WTC11 (cell line): ENCODE data around the gene SAPCD2. TPM values are rescaled to one million over a fixed set of nuclear protein-coding genes. Genes with fewer than 3 reads are reported as not detected.

ENCODE experiments used
- ATAC-seq: fragments of 200-7000 bp; cut with Tn5 transposase; 2 replicates; pipeline ENCODE4 v1.10.0; 2021; ENCODE audit warnings: mild to moderate bottlenecking, moderate library complexity
- CTCF ChIA-PET: fragments of 300-600 bp; sonication (Branson Sonifier 250); formaldehyde crosslinking; loops from one replicate; lab custom pipeline; 2021; ENCODE audit warnings: antibody characterized with exemption; lab: Charles Lee
- POLR2A ChIA-PET: fragments of 350-600 bp; sonication (Branson Sonifier 250); formaldehyde crosslinking; loops from one replicate; lab custom pipeline; 2021; ENCODE audit warnings: antibody characterized with exemption; lab: Charles Lee
- DNase-seq: peaks from one replicate; pipeline ENCODE4 v3.0.0; 2021; ENCODE audit warnings: low spot score
- H3K27ac Mint-ChIP-seq: 2 replicates; pipeline ENCODE4 v1.8.0; 2021; ENCODE audit warnings: mixed read lengths
- H3K27me3 Mint-ChIP-seq: 2 replicates; pipeline ENCODE4 v1.8.0; 2021; ENCODE audit warnings: low read depth, mild to moderate bottlenecking, moderate library complexity, mixed read lengths
- H3K36me3 Mint-ChIP-seq: 2 replicates; pipeline ENCODE4 v1.8.0; 2021; ENCODE audit warnings: mixed read lengths
- H3K4me1 Mint-ChIP-seq: 2 replicates; pipeline ENCODE4 v1.8.0; 2022; ENCODE audit warnings: mixed read lengths
- H3K4me3 Mint-ChIP-seq: 2 replicates; pipeline ENCODE4 v1.8.0; 2021; ENCODE audit warnings: mild to moderate bottlenecking, moderate library complexity, mixed read lengths
- H3K9me3 Mint-ChIP-seq: 2 replicates; pipeline ENCODE4 v1.8.0; 2021; ENCODE audit warnings: mixed read lengths
- CREB1 ChIP-seq: sonication (generic); formaldehyde crosslinking; IDR thresholded peaks from 2 replicates; pipeline ENCODE4 v1.8.0; 2023; ENCODE audit warnings: mild to moderate bottlenecking, missing genetic modification reagents
- FOXJ3 ChIP-seq: sonication (generic); formaldehyde crosslinking; IDR thresholded peaks from 2 replicates; pipeline ENCODE4 v1.9.0; 2021; ENCODE audit warnings: missing genetic modification reagents, mild to moderate bottlenecking, borderline replicate concordance
- FOXK1 ChIP-seq: sonication (generic); formaldehyde crosslinking; IDR thresholded peaks from 2 replicates; pipeline ENCODE4 v1.8.0; 2022; ENCODE audit warnings: mild to moderate bottlenecking, moderate library complexity, missing genetic modification reagents
- MXD4 ChIP-seq: fragments of 250-450 bp; sonication (Bioruptor Pico); IDR thresholded peaks from 2 replicates; pipeline ENCODE4 v1.8.0; 2021; ENCODE audit warnings: mild to moderate bottlenecking, moderate library complexity, borderline replicate concordance
- MYBL2 ChIP-seq: sonication (generic); formaldehyde crosslinking; IDR thresholded peaks from 2 replicates; pipeline ENCODE4 v1.8.1; 2023; ENCODE audit warnings: mild to moderate bottlenecking, moderate library complexity, missing genetic modification reagents
- NR3C1 ChIP-seq: sonication (generic); formaldehyde crosslinking; conservative IDR thresholded peaks from 2 replicates; pipeline ENCODE4 v1.8.1; 2023; ENCODE audit warnings: low read depth, mild to moderate bottlenecking, missing genetic modification reagents
- PRRX2 ChIP-seq: fragments of 250-450 bp; sonication (Bioruptor Pico); IDR thresholded peaks from 2 replicates; pipeline ENCODE4 v1.8.0; 2021; ENCODE audit warnings: mild to moderate bottlenecking
- RELA ChIP-seq: sonication (generic); formaldehyde crosslinking; IDR thresholded peaks from 2 replicates; pipeline ENCODE4 v1.8.1; 2022; ENCODE audit warnings: missing genetic modification reagents, mild to moderate bottlenecking, borderline replicate concordance
- SMAD3 ChIP-seq: sonication (generic); formaldehyde crosslinking; IDR thresholded peaks from 2 replicates; pipeline ENCODE4 v1.8.0; 2022; ENCODE audit warnings: missing genetic modification reagents, mild to moderate bottlenecking, borderline replicate concordance
- SMAD4 ChIP-seq: sonication (generic); formaldehyde crosslinking; IDR thresholded peaks from 2 replicates; pipeline ENCODE4 v1.8.0; 2022; ENCODE audit warnings: mild to moderate bottlenecking, missing genetic modification reagents
- TEAD1 ChIP-seq: sonication (generic); formaldehyde crosslinking; IDR thresholded peaks from 2 replicates; pipeline ENCODE4 v1.8.0; 2022; ENCODE audit warnings: mild to moderate bottlenecking, missing genetic modification reagents
- TEAD4 ChIP-seq: sonication (generic); formaldehyde crosslinking; IDR thresholded peaks from 2 replicates; pipeline ENCODE4 v1.8.0; 2022; ENCODE audit warnings: mild to moderate bottlenecking, missing genetic modification reagents
- TP53 ChIP-seq: sonication (generic); formaldehyde crosslinking; IDR thresholded peaks from 2 replicates; pipeline ENCODE4 v1.8.1; 2023; ENCODE audit warnings: mild to moderate bottlenecking, missing genetic modification reagents
- ZNF138 ChIP-seq: sonication (generic); formaldehyde crosslinking; conservative IDR thresholded peaks from 2 replicates; pipeline ENCODE4 v1.8.1; 2022; ENCODE audit warnings: mild to moderate bottlenecking, moderate library complexity, missing genetic modification reagents
- ZNF232 ChIP-seq: sonication (generic); formaldehyde crosslinking; IDR thresholded peaks from 2 replicates; pipeline ENCODE4 v1.8.0; 2022; ENCODE audit warnings: mild to moderate bottlenecking, missing genetic modification reagents
- total RNA-seq: library from RNA; stranded (reverse); gene quantifications from 3 replicates; pipeline ENCODE4 v1.2.3, GENCODE V29; 2021
- TF ChIP-seq, protein P1 (sequence below): sonication (generic); formaldehyde crosslinking; IDR thresholded peaks from 2 replicates; pipeline ENCODE4 v1.8.1; 2023; ENCODE audit warnings: mild to moderate bottlenecking, missing genetic modification reagents
- TF ChIP-seq, protein P2 (sequence below): sonication (generic); formaldehyde crosslinking; IDR thresholded peaks from 2 replicates; pipeline ENCODE4 v1.8.0; 2022; ENCODE audit warnings: mild to moderate bottlenecking, missing genetic modification reagents
- TF ChIP-seq, protein P3 (sequence below): sonication (generic); formaldehyde crosslinking; IDR thresholded peaks from 2 replicates; pipeline ENCODE4 v1.8.1; 2023; ENCODE audit warnings: mild to moderate bottlenecking, moderate library complexity, missing genetic modification reagents
- TF ChIP-seq, protein P4 (sequence below): sonication (generic); formaldehyde crosslinking; IDR thresholded peaks from 2 replicates; pipeline ENCODE4 v1.8.0; 2022; ENCODE audit warnings: mild to moderate bottlenecking, missing genetic modification reagents
- TF ChIP-seq, protein P5 (sequence below): sonication (generic); formaldehyde crosslinking; IDR thresholded peaks from 2 replicates; pipeline ENCODE4 v1.8.1; 2022; ENCODE audit warnings: missing genetic modification reagents, borderline replicate concordance

The SAPCD2 gene
- total RNA-seq, 1 experiment from 2014 or later: 67.0 TPM

DNA sequence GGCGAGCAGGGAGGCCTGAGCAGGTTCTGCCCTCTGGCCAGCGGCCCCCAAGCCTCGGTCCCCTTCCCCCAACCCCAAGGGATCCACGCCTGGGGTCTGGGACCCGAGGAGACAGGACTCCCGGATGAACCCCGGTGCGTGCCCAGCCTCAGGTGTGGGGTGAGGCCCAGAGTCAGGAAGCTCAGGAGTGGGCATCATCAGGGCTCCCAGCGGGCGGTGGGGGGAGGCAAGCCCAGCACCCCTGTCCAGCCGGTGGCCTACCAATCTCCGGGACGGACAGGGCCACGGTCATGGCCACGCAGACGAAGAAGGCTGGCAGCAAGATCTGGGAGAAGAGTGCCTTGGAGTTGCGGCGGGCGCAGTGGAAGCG, 56.8 kb downstream of the SAPCD2 start:
- Mint-ChIP-seq H3K27ac (no peak overlapping the region), H3K27me3 (no peaks in the 10 kb centered on the region), H3K9me3 (no peaks in the 10 kb centered on the region), H3K36me3 (peaks cover 9% of the 10 kb centered on the region), H3K4me3 (no peak overlapping the region), H3K4me1 (no peaks in the 10 kb centered on the region)
- DNase-seq: no peak
- ATAC-seq: no peak
- TF ChIP-seq TEAD4 (no peak), SMAD4 (CRISPR knock-in tag) (no peak), ZNF138 (CRISPR knock-in tag) (no peak), SMAD3 (CRISPR knock-in tag) (no peak), MXD4 (CRISPR knock-in tag) (no peak), ZNF232 (CRISPR knock-in tag) (no peak), PRRX2 (no peak), CREB1 (CRISPR knock-in tag) (no peak), FOXK1 (CRISPR knock-in tag) (no peak), TEAD1 (CRISPR knock-in tag) (no peak), RELA (CRISPR knock-in tag) (no peak), MYBL2 (CRISPR knock-in tag) (no peak), FOXJ3 (no peak), NR3C1 (CRISPR knock-in tag) (no peak), TP53 (CRISPR knock-in tag) (no peak)
- TF ChIP-seq, protein P1, sequence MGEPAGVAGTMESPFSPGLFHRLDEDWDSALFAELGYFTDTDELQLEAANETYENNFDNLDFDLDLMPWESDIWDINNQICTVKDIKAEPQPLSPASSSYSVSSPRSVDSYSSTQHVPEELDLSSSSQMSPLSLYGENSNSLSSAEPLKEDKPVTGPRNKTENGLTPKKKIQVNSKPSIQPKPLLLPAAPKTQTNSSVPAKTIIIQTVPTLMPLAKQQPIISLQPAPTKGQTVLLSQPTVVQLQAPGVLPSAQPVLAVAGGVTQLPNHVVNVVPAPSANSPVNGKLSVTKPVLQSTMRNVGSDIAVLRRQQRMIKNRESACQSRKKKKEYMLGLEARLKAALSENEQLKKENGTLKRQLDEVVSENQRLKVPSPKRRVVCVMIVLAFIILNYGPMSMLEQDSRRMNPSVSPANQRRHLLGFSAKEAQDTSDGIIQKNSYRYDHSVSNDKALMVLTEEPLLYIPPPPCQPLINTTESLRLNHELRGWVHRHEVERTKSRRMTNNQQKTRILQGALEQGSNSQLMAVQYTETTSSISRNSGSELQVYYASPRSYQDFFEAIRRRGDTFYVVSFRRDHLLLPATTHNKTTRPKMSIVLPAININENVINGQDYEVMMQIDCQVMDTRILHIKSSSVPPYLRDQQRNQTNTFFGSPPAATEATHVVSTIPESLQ (CRISPR knock-in tag): no peak
- TF ChIP-seq, protein P2, sequence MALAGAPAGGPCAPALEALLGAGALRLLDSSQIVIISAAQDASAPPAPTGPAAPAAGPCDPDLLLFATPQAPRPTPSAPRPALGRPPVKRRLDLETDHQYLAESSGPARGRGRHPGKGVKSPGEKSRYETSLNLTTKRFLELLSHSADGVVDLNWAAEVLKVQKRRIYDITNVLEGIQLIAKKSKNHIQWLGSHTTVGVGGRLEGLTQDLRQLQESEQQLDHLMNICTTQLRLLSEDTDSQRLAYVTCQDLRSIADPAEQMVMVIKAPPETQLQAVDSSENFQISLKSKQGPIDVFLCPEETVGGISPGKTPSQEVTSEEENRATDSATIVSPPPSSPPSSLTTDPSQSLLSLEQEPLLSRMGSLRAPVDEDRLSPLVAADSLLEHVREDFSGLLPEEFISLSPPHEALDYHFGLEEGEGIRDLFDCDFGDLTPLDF (CRISPR knock-in tag): no peak
- TF ChIP-seq, protein P3, sequence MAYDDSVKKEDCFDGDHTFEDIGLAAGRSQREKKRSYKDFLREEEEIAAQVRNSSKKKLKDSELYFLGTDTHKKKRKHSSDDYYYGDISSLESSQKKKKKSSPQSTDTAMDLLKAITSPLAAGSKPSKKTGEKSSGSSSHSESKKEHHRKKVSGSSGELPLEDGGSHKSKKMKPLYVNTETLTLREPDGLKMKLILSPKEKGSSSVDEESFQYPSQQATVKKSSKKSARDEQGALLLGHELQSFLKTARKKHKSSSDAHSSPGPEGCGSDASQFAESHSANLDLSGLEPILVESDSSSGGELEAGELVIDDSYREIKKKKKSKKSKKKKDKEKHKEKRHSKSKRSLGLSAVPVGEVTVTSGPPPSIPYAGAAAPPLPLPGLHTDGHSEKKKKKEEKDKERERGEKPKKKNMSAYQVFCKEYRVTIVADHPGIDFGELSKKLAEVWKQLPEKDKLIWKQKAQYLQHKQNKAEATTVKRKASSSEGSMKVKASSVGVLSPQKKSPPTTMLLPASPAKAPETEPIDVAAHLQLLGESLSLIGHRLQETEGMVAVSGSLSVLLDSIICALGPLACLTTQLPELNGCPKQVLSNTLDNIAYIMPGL (CRISPR knock-in tag): no peak
- TF ChIP-seq, protein P4, sequence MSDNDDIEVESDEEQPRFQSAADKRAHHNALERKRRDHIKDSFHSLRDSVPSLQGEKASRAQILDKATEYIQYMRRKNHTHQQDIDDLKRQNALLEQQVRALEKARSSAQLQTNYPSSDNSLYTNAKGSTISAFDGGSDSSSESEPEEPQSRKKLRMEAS: no peak
- TF ChIP-seq, protein P5, sequence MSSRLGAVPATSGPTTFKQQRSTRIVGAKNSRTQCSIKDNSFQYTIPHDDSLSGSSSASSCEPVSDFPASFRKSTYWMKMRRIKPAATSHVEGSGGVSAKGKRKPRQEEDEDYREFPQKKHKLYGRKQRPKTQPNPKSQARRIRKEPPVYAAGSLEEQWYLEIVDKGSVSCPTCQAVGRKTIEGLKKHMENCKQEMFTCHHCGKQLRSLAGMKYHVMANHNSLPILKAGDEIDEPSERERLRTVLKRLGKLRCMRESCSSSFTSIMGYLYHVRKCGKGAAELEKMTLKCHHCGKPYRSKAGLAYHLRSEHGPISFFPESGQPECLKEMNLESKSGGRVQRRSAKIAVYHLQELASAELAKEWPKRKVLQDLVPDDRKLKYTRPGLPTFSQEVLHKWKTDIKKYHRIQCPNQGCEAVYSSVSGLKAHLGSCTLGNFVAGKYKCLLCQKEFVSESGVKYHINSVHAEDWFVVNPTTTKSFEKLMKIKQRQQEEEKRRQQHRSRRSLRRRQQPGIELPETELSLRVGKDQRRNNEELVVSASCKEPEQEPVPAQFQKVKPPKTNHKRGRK (CRISPR knock-in tag): no peak
- ChIA-PET CTCF (interaction anchor here (0.5 to 3.3 kb wide), 3 partner anchors 22 to 119 kb away, joined by 3 to 14 read pairs (median 4); no protein-coding TSS in a partner anchor), POLR2A (no interaction called here)
